ENCODE data around the gene HS6ST2.

DNA sequence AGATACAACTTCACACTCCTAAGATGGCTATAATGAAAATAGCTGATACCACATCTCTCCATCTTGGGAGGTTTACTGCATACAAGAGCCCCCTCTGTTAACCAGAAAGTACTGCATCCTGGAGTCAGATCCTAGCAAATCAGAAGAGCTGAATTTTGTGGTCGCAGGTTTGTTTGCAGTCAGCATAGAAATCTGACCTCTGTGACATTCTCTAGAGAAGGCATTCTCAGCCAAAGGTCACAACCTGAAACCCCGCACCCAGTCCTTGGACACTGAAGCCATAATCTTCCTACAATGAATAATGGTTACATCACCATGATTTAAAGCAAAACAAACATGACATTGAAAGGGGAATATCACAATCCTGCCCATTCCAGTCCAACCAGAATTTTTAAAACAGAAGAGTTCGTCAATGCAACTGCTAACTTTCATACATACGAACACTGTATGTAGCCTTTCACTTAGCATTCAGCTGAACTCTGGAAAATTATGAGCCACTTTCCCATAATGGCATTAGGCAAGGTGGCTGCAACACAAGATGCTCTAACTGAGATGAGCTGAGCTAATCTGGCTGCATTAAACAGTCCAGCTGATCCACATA is 17.6 kb downstream of the HS6ST2 start:
- TF ChIP-seq, protein P1, sequence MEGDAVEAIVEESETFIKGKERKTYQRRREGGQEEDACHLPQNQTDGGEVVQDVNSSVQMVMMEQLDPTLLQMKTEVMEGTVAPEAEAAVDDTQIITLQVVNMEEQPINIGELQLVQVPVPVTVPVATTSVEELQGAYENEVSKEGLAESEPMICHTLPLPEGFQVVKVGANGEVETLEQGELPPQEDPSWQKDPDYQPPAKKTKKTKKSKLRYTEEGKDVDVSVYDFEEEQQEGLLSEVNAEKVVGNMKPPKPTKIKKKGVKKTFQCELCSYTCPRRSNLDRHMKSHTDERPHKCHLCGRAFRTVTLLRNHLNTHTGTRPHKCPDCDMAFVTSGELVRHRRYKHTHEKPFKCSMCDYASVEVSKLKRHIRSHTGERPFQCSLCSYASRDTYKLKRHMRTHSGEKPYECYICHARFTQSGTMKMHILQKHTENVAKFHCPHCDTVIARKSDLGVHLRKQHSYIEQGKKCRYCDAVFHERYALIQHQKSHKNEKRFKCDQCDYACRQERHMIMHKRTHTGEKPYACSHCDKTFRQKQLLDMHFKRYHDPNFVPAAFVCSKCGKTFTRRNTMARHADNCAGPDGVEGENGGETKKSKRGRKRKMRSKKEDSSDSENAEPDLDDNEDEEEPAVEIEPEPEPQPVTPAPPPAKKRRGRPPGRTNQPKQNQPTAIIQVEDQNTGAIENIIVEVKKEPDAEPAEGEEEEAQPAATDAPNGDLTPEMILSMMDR (conservative IDR thresholded peaks at IDR 0.05; ENCODE audit: low read depth, low read length): peak; percentile 49
- no peak for TF ChIP-seq EZH2 (IDR thresholded peaks at IDR 0.05; ENCODE audit: low read length, unreplicated experiment)
